Measurements from ENCODE around the gene HDAC4.
"Not testable (repeated sequence)": the region's sequence is repeated elsewhere in the genome, so short reads cannot be mapped to it uniquely, and the experiment has no call there.

HDAC4 gene

DNA sequence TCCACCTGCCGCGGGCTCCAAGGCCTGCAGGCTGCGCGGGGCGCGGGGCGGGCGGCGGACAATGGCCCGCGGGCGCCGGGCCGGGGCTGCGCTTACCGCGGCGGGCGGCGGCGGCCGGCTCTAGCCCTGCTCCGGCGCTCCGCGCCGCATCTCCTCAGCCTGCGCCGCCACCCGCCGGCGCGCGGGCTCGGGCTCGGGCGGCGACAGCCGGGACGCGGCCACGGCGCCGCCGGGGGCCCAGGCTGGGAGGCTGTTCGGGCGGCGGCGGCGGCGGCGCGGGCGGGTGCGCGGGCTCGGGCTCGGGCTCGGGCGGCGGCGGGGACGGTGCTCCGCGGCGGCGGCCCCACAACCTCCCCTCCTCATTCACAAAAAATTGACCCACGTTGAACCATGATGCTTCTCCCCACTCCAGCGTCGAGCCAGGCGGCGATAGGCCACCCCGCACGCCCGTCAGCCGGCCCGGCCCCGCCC lies at the start of gene HDAC4:
Gene HDAC4, minus strand, starts transcription at position 425 of the 471 bp plus-strand sequence. CDS start 48,321 bp downstream, outside the sequence.
- H3K36me3 Mint-ChIP-seq: no peaks in the 10 kb centered on the region
- no peaks in the 10 kb centered on the region for H3K27me3 Mint-ChIP-seq
- H3K27ac Mint-ChIP-seq: peak within 1 kb of the TSS; percentile 96

GRCh38 chr2:239449468-239449867 lies 48.6 kb upstream of the HDAC4 start:
- not testable (repeated sequence) for H3K27ac Mint-ChIP-seq; H3K4me1 Mint-ChIP-seq (ENCODE audit: low read depth); H3K27me3 Mint-ChIP-seq; H3K4me3 Mint-ChIP-seq
- Mint-ChIP-seq H3K36me3 (peaks cover 12% of the 10 kb centered on the region), H3K9me3 (ENCODE audit: low read depth) (peaks cover 19% of the 10 kb centered on the region)

More for the DNA sequence above, at the start of gene HDAC4:
- H3K4me1 Mint-ChIP-seq (ENCODE audit: low read depth): peaks cover 42% of the 10 kb centered on the region
- peak within 1 kb of the TSS; percentile 92 for H3K4me3 Mint-ChIP-seq
- no peaks in the 10 kb centered on the region for H3K9me3 Mint-ChIP-seq (ENCODE audit: low read depth)

- no peak overlapping the region for H3K27ac Mint-ChIP-seq
These were observed 45.1 kb upstream of the HDAC4 start for GRCh38 chr2:239445771-239446524.

DNA sequence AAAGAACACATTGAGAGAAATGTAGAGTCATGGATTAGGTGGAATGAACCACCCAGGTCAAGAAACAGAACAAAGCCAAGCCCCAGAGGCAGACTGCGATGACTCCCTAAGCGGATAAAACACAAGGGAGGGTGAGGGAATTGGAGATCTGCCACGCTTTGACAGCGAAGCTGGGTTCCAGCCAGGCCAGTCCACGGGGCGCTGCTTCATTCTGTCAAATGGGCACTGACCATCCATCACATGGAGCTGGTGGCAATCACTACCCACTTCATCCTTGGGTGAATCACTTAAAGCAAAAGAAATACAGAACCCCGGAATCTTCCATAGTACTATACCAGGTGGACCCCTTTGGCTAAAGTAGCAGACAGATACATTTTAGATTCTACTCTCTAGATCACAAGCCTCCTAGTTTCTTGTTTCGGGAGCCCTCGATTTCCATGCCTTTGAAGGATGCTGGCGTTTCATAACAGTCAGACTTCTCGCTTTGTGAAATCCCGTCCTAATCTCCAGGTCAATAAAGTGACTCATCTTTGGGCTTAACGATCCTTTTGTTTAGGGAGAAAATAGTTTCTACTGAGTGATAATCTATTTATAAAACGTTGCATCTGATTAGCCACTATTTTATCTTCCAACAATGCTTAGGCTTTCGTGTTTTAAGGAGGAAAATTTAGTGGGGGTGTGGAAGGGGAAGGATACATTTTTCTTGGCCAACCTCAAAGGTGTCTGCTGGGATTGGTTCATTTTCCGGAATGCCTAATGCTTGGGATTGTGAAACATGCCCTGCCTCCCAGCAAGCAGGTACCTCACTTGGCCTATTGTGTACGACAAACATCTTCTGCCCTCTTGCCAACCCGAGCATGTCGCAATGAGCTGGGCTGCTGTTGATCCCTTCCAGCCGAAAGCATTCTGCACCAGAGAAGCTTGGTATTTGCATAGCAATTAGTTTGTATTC lies 44.1 kb upstream of the HDAC4 start:
- Mint-ChIP-seq H3K4me1 (ENCODE audit: low read depth) (peaks cover 20% of the 10 kb centered on the region), H3K27ac (no peak overlapping the region), H3K36me3 (peaks cover 5% of the 10 kb centered on the region), H3K27me3 (peaks cover 16% of the 10 kb centered on the region), H3K9me3 (ENCODE audit: low read depth) (no peaks in the 10 kb centered on the region), H3K4me3 (no peak overlapping the region)

More at GRCh38 chr2:239445771-239446524, 45.1 kb upstream of the HDAC4 start:
- no peak overlapping the region for H3K4me3 Mint-ChIP-seq
- no peaks in the 10 kb centered on the region for H3K9me3 Mint-ChIP-seq (ENCODE audit: low read depth)
- H3K4me1 Mint-ChIP-seq (ENCODE audit: low read depth): peaks cover 13% of the 10 kb centered on the region
- H3K36me3 Mint-ChIP-seq: peaks cover 5% of the 10 kb centered on the region
- H3K27me3 Mint-ChIP-seq: peaks cover 13% of the 10 kb centered on the region

DNA sequence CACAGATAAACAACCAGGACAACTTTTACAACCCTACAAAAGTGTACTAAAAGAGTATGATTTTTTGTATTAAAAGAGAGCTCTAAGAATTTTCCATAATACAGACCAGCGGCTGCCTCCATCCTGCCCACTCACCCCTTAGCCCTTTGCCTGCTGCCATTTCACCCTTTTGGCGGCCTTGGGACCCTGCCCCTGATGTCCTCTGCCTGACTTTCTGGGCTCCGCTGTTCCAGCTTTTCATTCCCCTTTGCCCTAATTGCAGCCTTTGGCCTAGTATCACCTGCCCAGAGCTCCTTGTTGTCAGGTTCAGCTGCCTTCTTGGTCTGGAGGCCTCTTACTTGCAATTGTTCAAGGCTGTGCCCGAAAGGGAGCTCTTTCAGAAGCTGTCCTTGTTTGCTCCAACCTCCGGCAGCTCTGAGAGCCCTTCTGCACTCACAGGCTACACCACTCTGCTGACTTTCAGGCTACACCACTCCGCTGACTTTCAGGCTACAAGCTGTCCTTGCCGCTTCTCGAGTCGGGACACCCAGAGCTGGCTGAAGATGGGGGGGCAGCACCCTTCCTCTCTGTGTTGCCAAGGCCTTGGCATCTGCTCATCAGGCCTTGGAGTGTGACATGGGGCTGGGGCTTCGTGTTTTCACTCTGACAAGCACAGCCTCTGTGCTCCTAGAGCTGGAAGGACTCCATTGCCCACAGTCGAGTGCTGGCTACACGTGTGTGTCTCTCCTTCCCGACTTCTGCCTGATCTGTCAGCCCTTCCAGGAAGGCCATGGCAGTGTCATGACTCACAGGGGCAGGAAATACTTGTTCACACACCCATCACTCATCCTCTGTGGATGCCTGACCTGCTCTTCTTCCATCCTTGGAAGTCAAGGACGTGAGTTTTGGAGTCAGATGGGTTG lies 43.1 kb upstream of the HDAC4 start:
- H3K9me3 Mint-ChIP-seq (ENCODE audit: low read depth): no peaks in the 10 kb centered on the region
- no peak overlapping the region for H3K4me3 Mint-ChIP-seq
- H3K27ac Mint-ChIP-seq: no peak overlapping the region
- H3K27me3 Mint-ChIP-seq: peaks cover 20% of the 10 kb centered on the region
- H3K36me3 Mint-ChIP-seq: peaks cover 5% of the 10 kb centered on the region
- peaks cover 22% of the 10 kb centered on the region for H3K4me1 Mint-ChIP-seq (ENCODE audit: low read depth)

DNA sequence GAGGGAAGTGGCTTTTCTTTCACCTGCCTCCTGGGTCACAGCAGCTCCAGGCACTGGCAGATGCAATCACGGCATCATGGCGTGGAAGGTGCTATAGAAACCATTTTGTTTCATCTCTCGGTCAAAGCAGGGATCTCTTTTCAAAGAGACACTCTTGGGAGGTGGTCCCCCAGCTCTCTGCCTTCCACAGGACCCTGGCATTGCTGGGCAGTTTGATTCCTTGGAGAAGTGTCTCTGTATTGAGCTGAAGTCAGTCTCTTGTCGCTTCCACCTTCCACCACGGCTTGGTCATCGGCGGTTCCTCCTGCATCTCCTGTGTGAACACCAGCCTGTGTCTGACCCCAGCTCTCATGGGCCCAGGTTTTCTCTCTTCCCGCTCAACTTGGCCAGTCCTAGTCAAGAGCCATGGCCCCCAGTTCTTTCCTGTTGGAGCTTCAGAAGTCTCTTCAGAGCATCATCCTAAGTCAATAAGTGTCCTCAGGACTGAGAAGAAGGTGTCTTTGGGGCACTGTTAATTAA lies 42.3 kb upstream of the HDAC4 start:
- Mint-ChIP-seq H3K9me3 (ENCODE audit: low read depth) (no peaks in the 10 kb centered on the region), H3K4me3 (no peak overlapping the region), H3K36me3 (peaks cover 5% of the 10 kb centered on the region), H3K27me3 (peaks cover 20% of the 10 kb centered on the region), H3K4me1 (ENCODE audit: low read depth) (peaks cover 22% of the 10 kb centered on the region), H3K27ac (no peak overlapping the region)

- H3K4me3 Mint-ChIP-seq: peak overlapping the region; percentile 83
- H3K36me3 Mint-ChIP-seq: peaks cover 5% of the 10 kb centered on the region
- peaks cover 22% of the 10 kb centered on the region for H3K4me1 Mint-ChIP-seq (ENCODE audit: low read depth)
- no peak overlapping the region for H3K27ac Mint-ChIP-seq
- no peaks in the 10 kb centered on the region for H3K9me3 Mint-ChIP-seq (ENCODE audit: low read depth)
- peaks cover 20% of the 10 kb centered on the region for H3K27me3 Mint-ChIP-seq
These were observed 41.4 kb upstream of the HDAC4 start for GRCh38 chr2:239442192-239442591.

GRCh38 chr2:239441261-239442078 lies 40.6 kb upstream of the HDAC4 start:
- Mint-ChIP-seq H3K4me3 (peak overlapping the region; percentile 83), H3K9me3 (ENCODE audit: low read depth) (no peaks in the 10 kb centered on the region), H3K27me3 (peaks cover 20% of the 10 kb centered on the region), H3K27ac (no peak overlapping the region), H3K36me3 (peaks cover 3% of the 10 kb centered on the region), H3K4me1 (ENCODE audit: low read depth) (peaks cover 22% of the 10 kb centered on the region)

GRCh38 chr2:239440511-239440959 lies 39.7 kb upstream of the HDAC4 start:
- peaks cover 22% of the 10 kb centered on the region for H3K4me1 Mint-ChIP-seq (ENCODE audit: low read depth)
- no peaks in the 10 kb centered on the region for H3K9me3 Mint-ChIP-seq (ENCODE audit: low read depth)
- H3K4me3 Mint-ChIP-seq: peak overlapping the region; percentile 83
- peaks cover 20% of the 10 kb centered on the region for H3K27me3 Mint-ChIP-seq
- H3K27ac Mint-ChIP-seq: no peak overlapping the region
- peaks cover 3% of the 10 kb centered on the region for H3K36me3 Mint-ChIP-seq

DNA sequence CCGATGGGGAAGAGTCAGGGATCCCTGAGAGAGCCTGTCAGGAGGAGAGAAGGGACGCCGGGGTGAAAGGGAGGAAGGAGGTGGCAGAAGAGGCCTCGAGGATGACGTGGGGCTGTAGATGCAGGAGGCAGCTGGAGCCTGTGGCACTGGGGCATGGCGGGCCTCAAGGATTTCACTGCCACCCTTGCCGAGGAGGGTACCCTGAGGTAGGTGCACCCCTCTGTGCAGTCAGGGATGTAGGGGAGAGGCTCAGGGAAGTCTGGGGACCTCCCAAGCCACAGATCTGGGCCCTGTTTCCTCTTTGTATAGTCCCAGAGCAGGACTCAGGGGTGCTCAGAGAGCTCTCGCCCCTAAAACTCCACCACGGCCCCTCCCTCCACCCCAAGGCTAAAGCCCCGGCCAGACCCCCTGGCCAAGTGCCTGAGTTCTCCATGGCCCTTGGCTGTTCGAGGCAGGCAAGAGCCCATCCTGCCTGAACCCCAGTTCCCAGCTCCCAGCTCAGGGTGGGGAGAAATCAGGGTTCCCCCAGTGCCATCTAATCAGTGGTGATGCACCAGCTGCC lies 39.0 kb upstream of the HDAC4 start:
- H3K4me3 Mint-ChIP-seq: no peak overlapping the region
- H3K36me3 Mint-ChIP-seq: peaks cover 3% of the 10 kb centered on the region
- H3K4me1 Mint-ChIP-seq (ENCODE audit: low read depth): peaks cover 22% of the 10 kb centered on the region
- no peak overlapping the region for H3K27ac Mint-ChIP-seq
- H3K9me3 Mint-ChIP-seq (ENCODE audit: low read depth): no peaks in the 10 kb centered on the region
- H3K27me3 Mint-ChIP-seq: peaks cover 20% of the 10 kb centered on the region

DNA sequence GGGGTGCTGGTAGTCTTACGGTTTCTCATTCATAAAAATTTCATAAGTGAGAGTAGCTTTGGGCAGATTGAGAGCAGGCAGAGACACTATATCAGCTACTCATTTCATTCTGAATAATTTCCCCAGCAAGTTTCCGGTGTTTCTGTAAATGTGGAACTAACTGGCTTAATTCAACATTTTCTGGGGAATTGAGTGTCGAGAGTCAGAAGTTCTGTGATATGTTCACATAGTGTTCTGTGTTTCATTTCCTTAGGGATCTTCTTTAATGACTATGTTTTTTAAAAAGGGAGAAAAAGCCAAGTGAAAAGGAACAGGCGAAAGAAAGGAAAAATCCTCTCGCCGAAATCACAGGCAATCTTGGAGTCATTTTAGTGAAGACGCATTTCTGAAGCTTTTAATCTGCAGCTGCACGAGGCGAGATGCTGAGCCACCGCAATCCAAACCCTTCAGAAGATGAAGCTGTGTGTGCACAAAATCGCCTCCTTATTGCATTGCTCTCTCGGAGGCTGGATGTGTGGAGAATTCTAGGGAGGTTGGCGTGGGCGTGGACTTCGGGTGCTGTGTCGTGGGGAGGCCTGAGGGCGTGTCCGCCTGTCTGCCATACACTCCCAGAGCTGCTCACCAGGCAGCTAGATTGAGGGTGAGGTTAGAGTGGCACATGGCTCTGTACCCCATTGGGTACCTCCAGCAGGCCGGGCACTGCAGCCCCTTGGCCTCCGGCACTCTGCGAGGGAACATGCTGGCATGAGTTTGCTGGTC lies 38.4 kb upstream of the HDAC4 start:
- H3K27ac Mint-ChIP-seq: no peak overlapping the region
- H3K36me3 Mint-ChIP-seq: peaks cover 3% of the 10 kb centered on the region
- H3K4me3 Mint-ChIP-seq: no peak overlapping the region
- peaks cover 20% of the 10 kb centered on the region for H3K27me3 Mint-ChIP-seq
- H3K9me3 Mint-ChIP-seq (ENCODE audit: low read depth): no peaks in the 10 kb centered on the region
- H3K4me1 Mint-ChIP-seq (ENCODE audit: low read depth): peaks cover 22% of the 10 kb centered on the region

- H3K4me1 Mint-ChIP-seq (ENCODE audit: low read depth): peaks cover 24% of the 10 kb centered on the region
- H3K9me3 Mint-ChIP-seq (ENCODE audit: low read depth): peaks cover 5% of the 10 kb centered on the region
- H3K27me3 Mint-ChIP-seq: peaks cover 19% of the 10 kb centered on the region
- H3K36me3 Mint-ChIP-seq: peaks cover 2% of the 10 kb centered on the region
- H3K27ac Mint-ChIP-seq: no peak overlapping the region
- H3K4me3 Mint-ChIP-seq: no peak overlapping the region
These were observed 37.5 kb upstream of the HDAC4 start for GRCh38 chr2:239438368-239438767.
